NCI-H2196 (cell line): Measurements from ENCODE around the gene EML1.

Experiments used
- DNase-seq: peaks from one replicate; lab custom pipeline; 2025; ENCODE audit not compliant: unreplicated experiment; lab: John Stamatoyannopoulos, UW

The EML1 gene, protein sequence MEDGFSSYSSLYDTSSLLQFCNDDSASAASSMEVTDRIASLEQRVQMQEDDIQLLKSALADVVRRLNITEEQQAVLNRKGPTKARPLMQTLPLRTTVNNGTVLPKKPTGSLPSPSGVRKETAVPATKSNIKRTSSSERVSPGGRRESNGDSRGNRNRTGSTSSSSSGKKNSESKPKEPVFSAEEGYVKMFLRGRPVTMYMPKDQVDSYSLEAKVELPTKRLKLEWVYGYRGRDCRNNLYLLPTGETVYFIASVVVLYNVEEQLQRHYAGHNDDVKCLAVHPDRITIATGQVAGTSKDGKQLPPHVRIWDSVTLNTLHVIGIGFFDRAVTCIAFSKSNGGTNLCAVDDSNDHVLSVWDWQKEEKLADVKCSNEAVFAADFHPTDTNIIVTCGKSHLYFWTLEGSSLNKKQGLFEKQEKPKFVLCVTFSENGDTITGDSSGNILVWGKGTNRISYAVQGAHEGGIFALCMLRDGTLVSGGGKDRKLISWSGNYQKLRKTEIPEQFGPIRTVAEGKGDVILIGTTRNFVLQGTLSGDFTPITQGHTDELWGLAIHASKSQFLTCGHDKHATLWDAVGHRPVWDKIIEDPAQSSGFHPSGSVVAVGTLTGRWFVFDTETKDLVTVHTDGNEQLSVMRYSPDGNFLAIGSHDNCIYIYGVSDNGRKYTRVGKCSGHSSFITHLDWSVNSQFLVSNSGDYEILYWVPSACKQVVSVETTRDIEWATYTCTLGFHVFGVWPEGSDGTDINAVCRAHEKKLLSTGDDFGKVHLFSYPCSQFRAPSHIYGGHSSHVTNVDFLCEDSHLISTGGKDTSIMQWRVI

DNA sequence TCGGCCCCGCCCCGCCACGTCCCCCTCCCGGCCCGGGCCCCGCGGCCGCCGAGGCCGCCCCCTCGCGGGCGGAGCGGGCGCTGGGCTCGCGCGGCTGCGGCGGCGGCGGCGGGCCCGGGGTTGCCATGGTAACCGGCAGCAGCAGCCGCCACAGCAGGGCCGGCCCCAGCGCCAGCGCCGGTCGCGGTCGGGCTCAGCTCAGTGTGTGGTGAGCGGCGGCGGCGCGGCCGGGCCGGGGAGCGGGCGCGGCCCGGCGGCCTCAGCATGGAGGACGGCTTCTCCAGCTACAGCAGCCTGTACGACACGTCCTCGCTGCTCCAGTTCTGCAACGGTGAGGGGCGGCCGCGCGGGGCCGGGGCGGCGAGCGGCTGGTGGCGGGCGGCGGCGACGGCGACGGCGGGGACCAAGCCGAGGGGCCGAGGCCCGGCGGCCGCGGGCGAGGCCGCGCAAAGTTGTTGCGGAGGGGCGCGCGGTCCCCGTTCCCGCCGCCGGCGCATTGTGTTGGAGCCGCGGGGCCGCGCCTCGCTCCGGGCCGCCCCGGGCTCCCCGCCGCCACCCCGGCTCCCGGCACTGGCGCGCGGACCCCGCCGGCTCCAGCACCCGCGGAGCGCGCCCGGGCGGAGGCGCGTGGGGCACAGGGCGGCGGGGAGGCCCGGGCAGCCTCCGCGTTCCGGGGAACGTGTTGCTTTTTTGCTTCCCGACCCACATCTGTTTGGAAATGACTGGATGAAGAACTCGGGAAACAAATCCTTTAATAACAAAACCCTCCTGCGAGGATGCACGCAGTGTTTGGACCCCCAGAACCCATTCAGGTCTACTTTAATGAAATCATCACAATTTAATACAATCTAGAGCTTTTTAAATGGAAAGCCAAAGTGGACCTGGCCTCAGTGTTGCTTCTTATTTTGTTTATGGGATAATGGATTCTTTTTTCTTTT lies at the start of gene EML1:
Gene EML1 (plus strand): TSS at position 201 of the 938 bp plus-strand sequence. CDS start 64 bp downstream, at position 265.
- peak; percentile 60 for DNase-seq

DNA sequence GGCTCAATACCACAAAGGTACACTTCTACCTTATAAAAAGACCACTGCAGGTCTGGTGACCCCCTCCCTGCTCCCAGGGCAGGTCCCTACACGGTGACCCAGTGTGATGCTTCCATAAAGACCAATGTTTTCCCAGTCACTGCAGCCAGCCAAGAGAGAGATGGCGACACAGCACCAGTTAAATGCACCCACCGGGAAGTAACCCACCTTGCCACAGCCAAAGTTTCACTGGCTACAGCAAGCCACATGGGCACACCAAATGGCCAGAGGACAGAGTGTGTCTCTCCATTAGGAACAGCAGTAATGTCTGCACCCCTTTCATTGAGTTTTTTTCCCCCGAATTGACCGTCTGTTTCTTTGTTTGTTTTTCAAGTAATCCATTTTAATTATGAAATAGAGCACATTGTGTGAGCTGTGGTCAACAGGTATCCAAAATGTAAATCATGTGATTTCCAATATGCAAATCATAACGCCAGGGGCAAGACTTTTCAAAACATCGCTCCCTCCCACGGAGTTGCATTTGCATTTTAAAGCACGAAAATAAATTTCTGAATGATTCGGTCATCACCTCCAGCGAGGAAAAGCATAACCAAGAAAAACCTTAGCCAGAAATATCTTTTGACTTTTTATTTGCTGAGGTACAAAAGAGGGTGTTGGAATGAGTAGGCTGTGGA lies 48.9 kb upstream of the EML1 start:
- no peak for DNase-seq

DNA sequence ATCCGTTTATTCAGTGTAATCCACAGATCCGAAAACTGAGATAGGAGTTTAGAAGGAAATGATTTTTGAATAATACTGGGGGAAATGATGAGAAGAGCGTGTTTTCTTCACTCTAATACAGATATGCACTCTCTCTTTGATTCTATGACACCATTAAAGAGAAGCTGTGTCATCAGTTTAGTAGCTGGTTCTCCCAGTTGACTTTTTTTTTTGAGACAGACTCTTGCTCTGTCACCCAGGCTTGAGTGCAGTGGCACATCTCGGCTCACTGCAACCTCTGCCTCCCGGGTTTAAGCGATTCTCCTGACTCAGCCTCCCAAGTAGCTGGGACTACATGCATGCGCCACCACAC lies 48.4 kb upstream of the EML1 start:
- no peak for DNase-seq

DNA sequence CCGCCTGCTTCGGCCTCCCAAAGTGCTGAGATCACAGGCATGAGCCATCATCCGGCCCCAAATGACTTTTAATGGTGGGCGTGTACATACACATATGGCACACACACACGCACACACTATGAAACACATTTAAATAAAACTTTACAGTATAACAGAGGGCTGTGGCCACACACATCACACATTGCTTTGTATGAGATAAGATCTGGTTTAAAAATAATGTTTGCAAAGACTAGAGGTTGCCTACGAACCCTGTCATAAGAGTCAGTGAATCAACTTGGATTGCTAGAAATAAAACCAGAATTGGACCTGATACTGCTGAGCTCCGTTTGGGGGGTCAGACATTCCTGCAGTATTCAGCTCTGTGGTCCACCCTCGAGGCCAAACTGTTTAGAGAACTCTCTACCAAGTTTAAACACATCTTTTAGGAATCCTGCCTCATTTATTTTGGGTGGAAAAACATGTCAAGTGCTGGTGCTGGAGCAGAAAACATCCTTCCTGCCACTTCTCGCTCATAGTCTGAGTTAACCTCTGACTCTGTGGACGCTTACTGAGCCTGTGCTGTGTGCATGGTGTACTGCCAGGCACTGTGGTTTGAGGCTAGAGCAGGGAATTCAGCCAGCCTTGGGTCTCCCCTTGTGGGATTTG lies 47.8 kb upstream of the EML1 start:
- no peak for DNase-seq

DNA sequence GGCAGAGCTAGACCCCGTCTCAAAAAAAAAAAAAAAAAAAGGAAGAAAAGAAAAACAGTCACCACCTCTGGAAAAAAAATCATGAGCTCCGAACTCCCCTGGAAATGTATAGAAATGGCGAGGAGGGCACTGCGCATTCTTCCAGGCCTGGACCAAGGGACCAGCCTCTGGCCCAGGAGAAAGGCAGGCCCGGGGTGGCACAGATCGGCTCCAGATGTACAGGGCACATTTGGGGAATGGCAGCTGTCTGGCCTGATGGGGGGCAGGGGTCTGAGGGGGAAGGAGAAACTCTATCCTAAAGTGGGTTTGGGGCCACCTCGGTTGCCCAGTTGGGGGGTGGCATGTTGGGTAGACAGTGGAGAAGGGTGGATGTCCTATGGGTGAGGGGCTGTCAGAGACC lies 46.0 kb upstream of the EML1 start:
- no peak for DNase-seq

DNA sequence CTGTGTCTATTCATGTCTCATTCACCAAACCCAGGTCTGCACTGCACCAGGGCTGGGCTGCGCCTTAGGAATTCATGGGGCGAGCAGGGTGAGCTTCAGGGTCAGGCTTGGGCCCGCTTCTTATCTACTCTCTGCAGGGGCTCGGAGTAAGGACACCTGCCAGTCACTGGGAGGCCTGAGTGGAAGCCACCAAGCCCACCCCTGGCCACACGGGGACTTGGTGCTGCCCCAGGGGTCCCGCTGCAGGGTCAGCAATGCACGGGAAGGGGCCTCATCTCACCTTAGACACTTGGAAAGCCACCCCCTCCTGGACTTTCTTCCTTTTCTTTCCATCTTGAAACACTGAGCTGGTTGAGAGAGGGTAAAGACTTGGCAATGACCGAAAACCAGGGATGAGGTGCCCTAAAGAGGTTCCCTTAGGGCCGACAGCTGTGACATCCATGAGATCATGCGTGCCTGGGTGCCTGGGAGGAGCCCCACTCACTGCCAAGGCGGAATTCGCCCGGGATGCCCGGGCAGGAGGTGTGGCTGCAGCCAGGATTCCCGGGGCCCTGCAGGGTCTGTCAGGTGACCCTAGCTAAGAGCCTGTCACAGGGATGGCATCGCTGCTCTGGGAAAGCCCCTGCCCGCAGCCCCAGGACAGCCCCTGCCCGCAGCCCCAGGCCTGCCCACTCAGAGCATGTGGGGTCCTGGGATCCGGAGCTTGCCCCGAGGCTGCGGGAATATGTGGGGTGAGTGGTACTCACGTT lies 45.5 kb upstream of the EML1 start:
- no peak for DNase-seq

DNA sequence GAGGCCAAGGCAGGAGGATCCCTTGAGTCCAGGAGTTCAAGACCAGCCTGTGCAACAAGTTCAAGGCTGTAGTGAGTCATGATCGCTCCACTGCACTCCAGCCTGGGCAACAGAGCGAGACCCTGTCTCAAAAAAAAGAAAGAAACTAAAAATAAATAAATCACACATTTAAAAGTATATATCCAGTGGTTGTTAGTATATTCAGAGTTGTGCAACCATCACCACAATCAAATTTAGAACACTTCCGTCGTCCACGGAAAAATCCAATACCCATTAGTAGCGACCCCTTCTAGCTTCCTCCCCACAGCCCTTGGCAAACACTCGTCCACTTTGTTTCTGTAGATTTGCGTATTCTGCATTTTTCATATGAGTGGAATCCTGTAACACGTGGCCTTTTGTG lies 44.7 kb upstream of the EML1 start:
- DNase-seq: no peak

DNA sequence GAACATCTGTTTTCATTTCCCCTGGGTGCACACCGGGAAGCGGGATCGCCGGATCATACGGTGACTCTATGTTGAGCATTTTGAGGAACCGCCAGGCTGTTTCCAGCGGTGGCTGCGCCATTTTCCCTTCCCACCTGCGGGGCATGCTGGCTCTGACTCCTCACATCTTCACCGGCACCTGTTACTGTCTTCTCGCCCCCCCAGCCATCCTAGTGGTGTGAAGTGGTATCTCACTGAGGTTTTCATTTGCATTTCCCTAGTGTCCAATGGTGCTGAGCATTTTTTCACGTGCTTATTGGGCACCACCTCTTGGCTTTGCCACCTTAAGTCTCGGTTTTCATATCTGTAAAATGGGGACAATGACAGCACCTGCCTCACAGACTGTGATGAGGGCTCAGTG lies 44.1 kb upstream of the EML1 start:
- DNase-seq: no peak

DNA sequence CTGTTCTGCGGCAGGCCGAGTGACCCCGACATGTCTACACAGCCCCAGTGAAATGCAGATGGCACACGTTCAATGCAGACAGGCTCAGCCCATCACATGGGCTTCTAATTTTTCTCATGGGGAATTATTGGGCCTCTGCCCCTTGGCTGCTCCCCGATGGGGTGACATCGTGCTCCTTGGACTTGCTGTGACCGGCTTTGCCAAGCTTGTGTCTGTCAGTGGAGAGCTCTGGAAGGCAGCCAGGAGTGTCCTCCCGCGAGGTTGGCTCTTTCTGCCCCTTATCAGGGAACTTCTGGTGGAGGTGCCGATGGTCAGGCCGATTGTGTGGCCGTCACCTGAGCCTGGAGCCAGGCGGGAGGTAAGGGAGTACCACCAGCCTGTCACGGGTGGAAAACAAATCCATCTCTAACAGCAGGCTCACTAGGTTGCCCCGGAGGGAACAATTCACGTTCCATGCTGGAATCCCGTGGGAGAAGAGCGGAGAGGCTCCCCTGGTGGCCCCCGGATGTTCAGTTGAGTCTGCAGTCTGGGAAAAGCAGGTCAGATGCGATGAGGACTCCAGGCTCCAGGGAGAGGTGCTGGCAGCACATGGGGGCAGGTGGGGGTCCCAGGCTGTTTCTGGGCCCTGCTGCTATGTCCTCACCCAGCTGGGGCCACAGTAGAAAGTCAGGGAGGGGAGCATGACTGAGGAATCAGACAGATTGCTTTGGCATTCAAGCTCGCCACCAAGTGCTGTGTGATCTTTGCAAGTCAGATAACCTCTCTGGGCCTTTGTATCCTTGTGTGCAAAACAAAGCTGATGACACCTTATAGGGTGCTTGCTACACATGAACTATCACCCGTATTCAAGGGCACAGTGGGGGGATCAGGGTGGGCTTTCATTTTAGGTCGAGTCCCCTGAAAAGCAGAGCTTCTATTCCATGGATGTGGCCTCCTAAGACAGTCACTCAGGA lies 43.2 kb upstream of the EML1 start:
- no peak for DNase-seq

DNA sequence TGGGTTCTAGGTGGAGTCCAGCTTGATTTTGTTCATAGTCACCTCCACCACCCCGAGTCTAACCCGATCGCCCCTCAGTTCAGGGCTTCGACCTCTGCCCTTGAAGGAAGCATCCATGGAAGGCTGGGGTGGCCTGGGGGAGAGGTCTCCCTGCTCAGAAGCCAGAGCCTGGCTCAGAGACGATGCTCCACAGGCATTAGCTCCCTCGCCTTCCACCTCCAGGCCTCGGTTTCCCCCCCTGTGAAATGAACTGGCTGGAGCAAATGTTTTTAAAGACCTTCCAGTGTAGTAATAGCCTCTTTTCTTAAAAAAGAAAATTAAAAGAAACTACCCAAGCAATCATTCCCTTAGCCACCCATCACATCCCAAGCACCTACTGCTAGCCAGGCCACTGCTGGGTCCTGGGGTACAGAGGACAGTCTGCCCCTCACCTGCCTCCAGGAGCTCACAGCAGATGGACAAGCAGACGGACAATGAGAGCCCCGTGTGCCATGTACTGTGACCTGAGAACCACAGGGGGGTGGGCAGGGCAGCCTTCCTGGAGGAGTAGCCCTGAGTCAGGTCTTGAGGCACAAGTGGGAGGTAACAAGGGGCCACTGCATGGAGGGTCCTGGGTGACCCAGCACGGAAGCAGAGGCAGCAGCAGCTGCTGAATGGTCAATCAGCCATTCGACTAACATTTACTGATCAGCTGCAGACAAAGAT lies 42.3 kb upstream of the EML1 start:
- no peak for DNase-seq

DNA sequence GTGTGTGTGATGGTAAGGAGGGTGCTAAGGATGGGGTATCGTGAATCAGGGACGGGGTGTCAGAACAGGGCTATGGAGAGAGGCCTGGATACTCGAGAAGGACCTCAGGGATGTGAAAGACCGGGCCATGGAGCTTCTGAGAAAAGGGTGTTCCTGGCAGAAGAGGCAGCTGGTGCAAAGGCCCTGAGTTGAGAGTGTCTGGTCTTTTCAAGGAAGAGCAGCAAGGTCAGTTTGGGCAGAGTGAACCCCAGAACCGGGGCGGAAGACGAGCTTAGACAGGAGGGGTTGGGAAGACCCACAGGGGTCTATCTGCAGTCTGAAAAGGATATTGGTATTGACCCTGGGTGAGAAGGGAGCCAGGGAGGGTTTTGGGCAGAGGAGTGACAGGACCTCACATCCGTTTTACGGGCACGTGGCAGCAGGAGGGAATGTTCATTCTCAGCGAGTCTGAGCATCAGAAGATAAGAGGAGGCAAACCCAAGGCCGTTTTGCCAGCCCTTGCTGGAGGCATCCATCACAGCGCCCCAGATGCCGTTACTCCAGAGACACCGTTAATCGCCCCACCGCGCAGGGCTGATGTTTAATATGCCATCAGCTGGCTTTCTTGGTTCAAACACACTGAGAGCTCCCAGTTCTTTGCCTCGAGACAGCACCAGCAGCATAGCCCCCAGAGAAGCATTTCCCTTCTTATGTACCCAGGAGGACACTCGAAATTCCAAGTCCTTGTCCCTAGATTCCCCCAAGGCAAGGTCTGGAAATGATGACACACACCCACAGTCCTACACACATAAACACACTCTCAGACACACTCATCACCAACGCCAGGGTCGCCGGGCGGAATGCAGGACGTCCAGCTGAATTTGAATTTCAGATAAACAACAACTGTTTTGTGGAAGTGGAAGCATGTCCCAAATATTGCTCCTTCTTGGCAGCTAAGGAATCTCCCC lies 41.4 kb upstream of the EML1 start:
- no peak for DNase-seq

DNA sequence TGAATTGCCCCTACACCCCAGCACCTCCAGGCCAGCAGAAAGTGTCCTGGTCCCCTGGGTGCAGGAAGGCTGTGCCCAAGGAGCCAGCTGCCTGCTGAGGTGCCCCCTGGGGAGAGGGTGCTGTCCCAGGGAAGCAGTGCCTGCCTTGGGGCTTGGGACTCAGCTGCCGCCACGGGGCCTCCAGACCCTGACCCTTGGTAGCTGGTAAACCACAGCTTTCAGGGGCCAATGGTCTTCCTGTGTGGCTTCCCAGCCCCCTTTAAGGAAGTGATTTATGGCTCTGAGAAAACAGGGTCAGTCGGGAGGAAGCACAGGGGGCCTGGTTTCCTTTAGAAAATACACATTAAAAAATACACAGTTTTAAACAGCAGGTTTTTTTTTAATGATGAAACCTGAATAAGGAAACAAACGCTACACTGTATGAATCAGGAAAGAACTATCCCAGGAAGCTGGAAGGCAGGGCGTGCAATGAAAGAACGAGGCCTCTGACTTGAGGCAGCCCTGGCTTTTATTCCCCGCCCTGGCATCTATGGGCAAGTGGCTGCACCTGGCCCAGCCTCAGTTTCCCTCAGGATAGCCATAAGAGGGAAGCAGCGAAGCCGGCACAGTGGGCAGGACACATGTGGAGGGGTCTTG lies 40.6 kb upstream of the EML1 start:
- DNase-seq: no peak

DNA sequence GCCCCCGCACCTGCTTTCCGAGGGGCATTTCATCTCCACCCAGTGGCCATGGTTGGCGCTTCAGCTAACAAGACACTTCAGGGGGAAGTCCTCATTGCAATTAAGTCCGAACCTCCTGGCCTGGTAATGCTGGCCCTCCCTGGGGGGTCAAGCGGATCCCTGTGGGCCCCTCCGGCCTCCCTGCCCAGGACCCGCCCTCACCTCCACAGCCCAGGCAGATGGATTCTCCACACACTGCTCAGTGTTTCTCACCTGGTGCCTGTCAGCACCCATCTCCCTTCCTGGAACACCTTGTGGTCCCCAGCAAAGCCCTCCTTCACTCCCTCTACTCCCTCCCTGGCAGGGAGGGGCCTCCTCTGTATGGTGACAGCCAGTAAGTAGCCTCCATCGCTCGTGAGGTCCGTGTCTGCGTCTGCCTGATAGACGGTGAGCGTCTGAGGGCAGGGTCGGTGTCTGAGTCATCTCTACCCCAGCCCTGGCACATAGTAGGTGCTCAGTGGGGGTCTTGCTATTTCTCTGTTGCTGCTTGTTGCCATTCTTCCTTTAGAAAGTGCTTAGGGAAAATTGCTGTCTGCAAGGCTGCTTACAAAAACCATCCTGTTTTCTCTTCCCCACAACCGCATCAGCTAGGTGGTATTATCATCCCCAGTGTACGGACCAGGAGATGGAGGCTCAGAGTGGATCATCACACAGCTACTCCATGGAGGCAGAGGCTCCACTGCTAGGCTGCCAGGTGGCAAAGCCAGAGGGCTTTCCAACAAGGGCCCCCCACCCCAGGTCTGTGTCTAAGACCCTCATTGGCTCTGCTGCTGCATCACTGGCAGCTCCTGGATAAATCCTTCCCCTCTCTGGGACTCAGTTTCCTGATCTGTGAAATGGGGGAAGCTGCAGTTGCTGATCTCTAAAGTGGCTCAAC lies 39.7 kb upstream of the EML1 start:
- no peak for DNase-seq

DNA sequence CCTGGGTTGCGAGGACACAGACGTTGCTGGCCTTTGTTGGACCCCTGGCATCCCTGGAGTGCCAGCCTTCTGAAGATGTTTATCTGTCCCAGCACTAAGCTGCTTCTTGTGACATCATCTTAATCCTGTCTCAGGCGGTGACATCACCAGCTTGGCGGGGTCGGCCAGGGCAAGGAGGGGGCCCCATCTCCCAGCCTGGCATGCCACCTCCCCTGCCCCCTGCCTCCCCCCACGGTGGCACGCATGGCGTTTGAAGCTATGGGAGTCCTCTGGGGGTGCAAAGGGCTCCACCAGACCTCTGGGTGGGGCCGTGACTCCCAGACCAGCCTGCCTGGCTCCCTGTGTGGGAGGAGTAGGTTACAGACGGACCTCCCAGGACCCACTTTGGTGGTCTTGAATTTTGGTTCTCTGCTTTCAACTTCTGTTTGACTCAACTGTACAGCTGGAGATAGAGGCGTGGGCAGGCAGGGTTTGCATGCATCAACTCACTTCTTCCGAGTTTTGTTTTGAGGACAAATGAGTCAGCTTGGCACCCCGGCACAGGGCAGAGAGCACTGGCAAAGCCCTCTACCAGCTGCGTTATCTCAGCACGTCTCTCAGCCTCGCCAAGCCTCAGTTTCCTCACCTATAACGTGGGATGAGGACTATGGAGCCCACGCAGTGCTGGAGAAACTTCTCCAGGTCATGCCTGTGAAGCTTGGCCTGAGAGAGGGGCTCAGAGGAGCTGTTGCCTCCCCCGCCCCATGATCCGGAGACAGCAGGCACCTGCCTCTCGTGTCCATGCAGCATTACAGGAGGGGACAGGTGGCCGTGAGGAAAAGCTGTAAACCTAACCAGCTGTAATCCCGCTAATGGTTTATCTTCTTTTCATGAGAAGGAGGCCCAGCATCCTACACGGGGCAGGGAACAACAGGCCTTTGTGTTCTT lies 38.8 kb upstream of the EML1 start:
- DNase-seq: no peak
